Activated CD8-positive, alpha-beta memory T cell treated with anti-CD3 and anti-CD28 coated beads for 4 hours (primary cell): ENCODE measurements around the gene GRHL1.

Source experiments
- DNase-seq, 2 donors: peaks; one replicate each; pipeline ENCODE4 v3.0.0-alpha.2; 2020; ENCODE audit warnings: low read depth in 2 of 2

Gene GRHL1

DNA sequence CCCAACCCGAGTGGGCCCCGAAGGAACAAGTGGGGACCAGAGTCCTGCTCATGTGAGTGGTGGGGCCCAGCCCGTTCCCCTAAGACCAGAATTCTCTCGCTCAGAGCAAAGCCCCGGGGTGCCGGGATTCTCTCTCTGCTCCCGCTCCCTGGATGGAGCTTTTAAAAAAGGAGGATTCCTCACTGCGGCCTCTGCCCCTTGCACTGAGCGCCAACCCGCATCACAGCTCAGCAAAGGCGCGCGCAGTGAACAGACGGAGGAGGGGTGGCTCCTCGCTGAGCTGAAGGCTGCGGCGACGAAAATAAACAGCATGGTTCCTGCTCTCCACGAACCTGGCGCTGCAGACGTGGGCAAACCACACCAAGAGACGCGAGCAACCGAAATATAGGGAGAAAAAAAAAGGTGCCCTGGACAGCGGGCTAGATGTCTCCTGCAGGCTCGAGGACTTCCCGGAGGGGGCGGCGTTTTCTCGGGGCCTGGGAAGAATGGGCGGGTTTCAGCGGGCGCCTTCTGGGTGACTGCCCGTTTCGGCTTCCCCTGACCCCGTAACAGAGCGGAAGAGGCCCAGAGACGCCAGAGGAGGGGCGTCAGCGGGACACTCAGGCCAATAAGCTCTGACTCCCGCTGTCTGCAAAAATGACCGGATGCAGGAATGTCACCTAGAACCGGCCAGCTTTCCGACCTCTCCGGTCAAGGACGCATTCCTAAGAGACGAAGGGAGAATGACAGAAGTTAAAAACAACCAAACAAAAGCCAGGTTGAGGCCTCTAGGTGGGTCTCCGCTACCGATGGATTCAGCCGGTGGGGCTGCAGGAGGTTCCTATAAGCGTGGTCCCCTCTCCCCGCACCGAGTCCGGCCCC, 91.0 kb downstream of the GRHL1 start:
- peak in 1 of 2 donors; percentile 9 for DNase-seq

DNA sequence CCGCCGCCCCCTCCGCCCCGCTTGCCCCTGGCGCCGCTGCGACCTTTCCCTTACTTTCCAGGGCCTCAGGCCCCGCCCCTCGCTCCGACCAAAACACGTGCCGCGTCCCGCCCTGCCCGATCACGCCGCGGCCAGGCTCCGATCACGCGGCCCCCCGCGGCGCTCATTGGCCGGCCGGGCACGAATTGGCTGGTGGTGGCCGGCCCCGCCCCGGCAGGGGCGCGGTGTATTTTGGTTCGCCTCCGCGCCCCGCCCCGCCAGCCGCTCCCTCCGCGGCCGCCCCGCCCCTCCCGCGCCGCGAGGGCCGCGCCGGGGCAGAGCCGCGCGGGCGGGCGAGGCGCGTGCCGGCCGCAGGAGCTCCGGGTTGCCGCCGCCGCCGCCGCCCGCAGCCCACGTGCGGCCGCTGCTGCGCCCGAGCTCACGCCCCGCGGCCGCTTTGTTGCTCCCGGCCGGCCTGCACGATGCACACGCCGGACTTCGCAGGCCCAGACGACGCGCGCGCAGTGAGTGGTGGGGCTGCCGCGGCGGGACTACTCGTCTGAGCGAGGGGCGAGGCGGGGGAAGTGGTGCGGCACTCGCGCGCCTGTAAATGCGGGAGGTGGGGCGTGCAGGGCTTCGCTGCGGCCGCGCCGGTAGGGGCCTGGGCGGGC, 91.9 kb downstream of the GRHL1 start, which contains the start of gene KLF11:
Gene KLF11, plus strand, starts transcription at position 295 of the 650 bp plus-strand sequence. Its CDS starts 167 bp downstream, at position 462.
- peak; percentile 61 to 66 for DNase-seq

DNA sequence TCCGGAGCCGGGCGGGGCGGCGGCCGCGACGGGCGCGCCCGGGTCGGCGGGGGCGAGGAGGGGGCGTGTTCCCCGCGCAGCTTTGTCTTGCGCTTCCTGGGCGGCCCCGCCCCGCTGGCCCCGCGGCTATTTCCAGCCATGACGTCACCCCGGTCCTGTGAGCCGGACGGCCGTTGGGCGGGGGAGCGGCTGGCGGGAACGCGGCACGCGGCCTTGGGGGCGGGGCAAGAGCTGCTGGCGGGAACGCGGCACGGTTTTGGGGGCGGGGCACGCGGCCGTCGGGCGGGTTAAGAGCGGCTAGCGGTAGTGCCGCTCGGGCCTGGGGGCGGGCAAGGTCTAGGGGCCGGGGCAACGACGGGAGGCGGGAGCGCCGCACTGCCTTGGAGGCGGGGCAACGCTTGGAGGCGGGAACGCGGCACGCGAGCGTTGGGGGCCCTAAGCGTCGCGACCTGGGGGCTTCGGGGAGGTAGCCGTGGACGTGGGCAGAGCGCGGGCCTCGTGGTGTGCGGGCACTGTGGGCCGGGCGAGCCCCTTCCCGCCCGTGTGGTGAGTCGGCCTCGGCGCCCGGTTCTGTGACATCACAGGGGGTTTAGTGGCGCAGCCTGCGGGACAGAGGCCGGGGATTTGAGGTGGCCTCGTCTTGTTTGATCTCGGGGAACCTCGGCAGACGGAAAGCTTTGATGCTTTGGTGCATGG, 92.6 kb downstream of the GRHL1 start:
- peak; percentile 79 to 95 for DNase-seq

DNA sequence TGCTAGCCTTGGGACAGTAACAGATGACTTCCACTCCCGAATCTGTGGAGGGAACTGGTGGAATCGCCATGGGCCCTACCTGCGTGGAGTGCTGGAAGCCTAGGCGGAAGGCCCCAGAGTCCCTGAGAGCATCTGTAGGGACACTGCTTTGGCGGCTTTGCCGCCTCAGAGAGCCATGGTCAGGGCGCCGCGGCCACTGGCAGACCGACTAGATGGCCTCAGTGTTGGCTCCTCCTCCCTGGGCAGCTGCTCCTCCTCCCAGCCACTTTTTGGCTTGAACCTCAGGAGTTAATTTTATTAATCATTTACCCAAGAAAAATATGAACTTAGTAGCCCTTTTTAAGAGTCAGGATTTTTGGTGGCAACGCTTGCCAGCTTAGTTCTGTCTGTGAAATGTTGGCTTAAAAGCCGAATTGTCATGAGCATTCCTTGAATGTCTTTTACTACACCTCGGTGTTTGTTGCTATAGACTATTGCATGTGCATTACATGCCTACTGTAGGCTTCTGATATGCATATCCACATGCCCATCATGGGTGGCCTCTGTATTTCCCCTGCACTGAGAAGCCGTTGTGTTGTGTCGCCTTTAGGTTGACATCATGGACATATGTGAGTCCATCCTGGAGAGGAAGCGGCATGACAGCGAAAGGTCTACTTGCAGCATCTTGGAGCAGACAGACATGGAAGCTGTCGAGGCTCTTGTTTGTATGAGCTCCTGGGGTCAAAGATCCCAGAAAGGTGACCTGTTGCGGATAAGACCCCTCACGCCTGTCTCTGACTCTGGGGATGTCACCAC, 94.3 kb downstream of the GRHL1 start:
- no peak for DNase-seq

DNA sequence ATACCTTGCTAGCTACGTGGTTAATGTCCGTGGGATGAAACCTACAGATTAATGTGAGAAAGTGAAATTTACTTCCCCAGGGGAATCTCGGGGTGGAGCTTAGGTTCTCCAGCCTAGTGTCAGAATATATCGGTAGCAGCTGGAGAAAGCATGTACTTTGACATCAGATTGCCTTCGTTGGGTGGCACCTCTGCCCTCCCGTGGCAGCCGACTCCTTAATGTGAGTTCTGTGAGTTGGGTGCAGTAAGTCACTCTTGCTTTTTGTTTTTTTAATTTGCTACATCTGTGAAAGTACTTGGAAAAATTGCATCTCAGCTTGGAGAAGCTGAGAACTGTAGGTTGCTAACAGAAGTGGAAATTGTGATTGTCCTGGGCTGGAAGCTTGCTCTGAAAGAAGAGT, 95.4 kb downstream of the GRHL1 start:
- DNase-seq, result no peak

DNA sequence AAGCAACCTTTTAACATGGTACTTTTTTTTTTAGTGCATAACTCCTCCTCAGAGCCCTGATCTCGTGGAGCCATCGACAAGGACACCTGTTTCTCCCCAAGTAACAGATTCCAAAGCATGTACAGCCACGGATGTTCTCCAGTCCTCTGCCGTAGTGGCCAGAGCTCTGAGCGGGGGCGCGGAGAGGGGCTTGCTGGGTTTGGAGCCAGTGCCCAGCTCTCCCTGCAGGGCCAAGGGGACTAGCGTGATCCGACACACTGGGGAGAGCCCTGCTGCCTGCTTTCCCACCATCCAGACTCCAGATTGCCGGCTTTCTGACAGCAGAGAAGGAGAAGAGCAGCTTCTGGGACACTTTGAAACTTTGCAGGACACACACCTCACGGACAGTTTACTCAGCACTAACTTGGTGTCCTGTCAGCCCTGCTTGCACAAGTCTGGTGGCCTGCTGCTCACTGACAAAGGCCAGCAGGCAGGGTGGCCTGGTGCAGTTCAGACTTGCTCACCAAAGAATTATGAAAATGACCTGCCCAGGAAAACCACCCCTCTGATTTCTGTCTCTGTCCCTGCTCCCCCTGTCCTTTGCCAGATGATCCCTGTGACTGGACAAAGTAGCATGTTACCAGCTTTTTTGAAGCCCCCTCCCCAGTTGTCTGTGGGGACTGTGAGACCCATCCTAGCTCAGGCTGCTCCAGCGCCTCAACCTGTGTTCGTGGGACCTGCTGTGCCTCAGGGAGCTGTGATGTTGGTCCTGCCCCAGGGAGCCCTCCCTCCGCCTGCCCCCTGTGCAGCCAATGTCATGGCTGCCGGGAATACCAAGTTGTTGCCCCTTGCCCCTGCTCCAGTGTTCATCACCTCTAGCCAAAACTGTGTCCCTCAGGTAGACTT, 96.4 kb downstream of the GRHL1 start:
- no peak for DNase-seq

DNA sequence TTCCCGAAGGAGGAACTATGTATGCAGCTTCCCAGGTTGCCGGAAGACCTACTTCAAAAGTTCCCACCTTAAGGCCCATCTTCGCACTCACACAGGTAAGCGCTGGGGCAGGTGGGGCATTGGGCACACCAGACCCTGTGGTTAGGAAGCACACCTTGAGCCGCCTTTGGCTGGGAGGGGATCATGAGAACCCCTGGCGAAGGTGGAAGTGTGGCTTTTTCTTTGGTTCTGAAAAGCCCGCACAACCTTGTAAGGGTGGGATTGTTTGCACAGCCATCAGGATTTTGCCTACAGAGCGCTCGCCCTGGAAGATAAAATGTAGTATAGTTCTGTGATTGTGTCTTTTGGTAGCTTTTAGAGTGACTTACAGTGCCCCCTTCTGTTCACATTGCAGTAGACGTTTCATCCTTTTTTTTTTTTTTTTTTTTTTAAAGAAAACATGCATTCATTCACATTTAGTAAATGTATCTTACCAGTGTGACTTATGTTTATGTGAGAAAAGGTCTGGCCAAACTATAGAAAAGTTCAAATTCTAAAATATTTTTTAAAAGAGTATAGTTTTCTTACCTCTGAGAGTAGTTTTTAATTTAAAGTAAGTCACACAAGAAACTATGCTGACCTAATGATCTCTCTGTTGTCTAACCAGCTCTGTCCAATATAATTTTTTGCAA, 97.1 kb downstream of the GRHL1 start:
- no peak for DNase-seq
